ENCODE measurements around the gene SIX1. TPM values are rescaled to one million over a fixed set of nuclear protein-coding genes. Genes with fewer than 3 reads are reported as not detected.

SIX1 gene
- total RNA-seq, 1 experiment from 2014 or later: 2.5 TPM

GRCh38 chr14:60651086-60651795 lies 2.0 kb upstream of the SIX1 start:
- ATAC-seq: no peak
- Histone ChIP-seq H3K27me3 (ENCODE audit: insufficient read depth, low read length) (peaks cover 16% of the 10 kb centered on the region; the same call in 1 of the 2 replicates), H3K4me1 (ENCODE audit: control insufficient read depth in 1 of 2, insufficient read depth in 2 of 2, low read length in 2 of 2) (peaks cover 3 to 22% of the 10 kb centered on the region in 2 experiments; a peak in 2 of 4 replicates), H3K4me3 (replicated peaks in 1 of 2; ENCODE audit: low read depth in 1 of 2, low read length in 2 of 2) (no peak overlapping the region), H4K20me1 (ENCODE audit: insufficient read depth) (no peaks in the 10 kb centered on the region), H3K27ac (ENCODE audit: low read depth, low read length) (no peak overlapping the region), H3K36me3 (ENCODE audit: control insufficient read depth in 1 of 2, insufficient read depth in 2 of 2, low read length in 2 of 2) (no peaks in the 10 kb centered on the region), H3K9me3 (ENCODE audit: control insufficient read depth in 1 of 2, insufficient read depth in 1 of 2, low read depth in 1 of 2, low read length in 2 of 2) (no peaks in the 10 kb centered on the region), H2AFZ (ENCODE audit: low read depth, low read length, poor library complexity, severe bottlenecking) (no peak overlapping the region), H3K9me2 (ENCODE audit: insufficient read depth) (no peaks in the 10 kb centered on the region), H3K79me2 (ENCODE audit: insufficient read depth, low read length) (peaks cover 7% of the 10 kb centered on the region; the same call in 1 of the 2 replicates), H3K9ac (ENCODE audit: low read length) (no peak overlapping the region), H3K4me2 (ENCODE audit: low read length) (no peak overlapping the region)
- no peak for DNase-seq (ENCODE audit: low read depth, low spot score)
- no TSS peak for BruUV-seq (replicated peaks)
- TF ChIP-seq EGR1 (IDR thresholded peaks at IDR 0.05; ENCODE audit: low read depth): no peak
- TF ChIP-seq ZNF274 (IDR thresholded peaks at IDR 0.05; ENCODE audit: low read depth, low read length): no peak
- TF ChIP-seq CTCF (IDR thresholded peaks at IDR 0.05 in 2 of 3, conservative IDR thresholded peaks at IDR 0.05 in 1 of 3; ENCODE audit: borderline replicate concordance in 1 of 3, insufficient read depth in 1 of 3, low read depth in 2 of 3, low read length in 2 of 3): no peak
- TF ChIP-seq JUND (IDR thresholded peaks at IDR 0.05): no peak
- TF ChIP-seq REST (IDR thresholded peaks at IDR 0.05; ENCODE audit: low read depth): no peak
- TF ChIP-seq POLR2AphosphoS5 (IDR thresholded peaks at IDR 0.05; ENCODE audit: low read depth, low read length): no peak
- TF ChIP-seq ZBTB33 (IDR thresholded peaks at IDR 0.05; ENCODE audit: extremely low read depth, insufficient replicate concordance, low read length): no peak
- TF ChIP-seq ZFX (IDR thresholded peaks at IDR 0.05): no peak
- no peak for TF ChIP-seq EZH2 (IDR thresholded peaks at IDR 0.05)
- TF ChIP-seq SRF (IDR thresholded peaks at IDR 0.05; ENCODE audit: low read depth): no peak
- no peak for TF ChIP-seq SP1 (IDR thresholded peaks at IDR 0.05; ENCODE audit: low read depth)
- intact Hi-C loops (cut with micrococcal nuclease): no loop called here
- ChIA-PET CTCF (no interaction called here), RAD21 (ENCODE audit: low non-redundant PET in 1 of 2, low total read pairs in 2 of 2, uncharacterized antibody in 2 of 2, unreplicated experiment in 2 of 2) (no interaction called here), POLR2A (no interaction called here)
